Purkinje cell (primary cell): Measurements from ENCODE around the gene AQP12B. TPM values are rescaled to one million over a fixed set of nuclear protein-coding genes. Genes with fewer than 3 reads are reported as not detected.

ENCODE experiments used
- polyA plus RNA-seq: library from polyadenylated mRNA; unstranded; fragments of >200 nt; fragmentation: Nextera tagmentation; gene quantifications from 2 replicates; pipeline ENCODE4 v1.2.1, GENCODE V29; 2014

Gene AQP12B
- polyA plus RNA-seq: not detected in 2 replicates

GRCh38 chr2:240682431-240683224, at the start of gene AQP12B:
AQP12B (minus strand) TSS chr2:240682885; CDS start chr2:240682837, 48 bp downstream.

GRCh38 chr2:240691631-240692420, 9.1 kb upstream of the AQP12B start, which contains the start of gene AQP12A:
AQP12A (plus strand) TSS chr2:240691866; CDS start chr2:240691914, 48 bp downstream.

Other genes with a start within 250 kb of the AQP12B start
- 0.13 and 1.8 TPM in 2 replicates for gene GPC1, start 247.2 kb downstream of the AQP12B start, polyA plus RNA-seq
- gene ANKMY1, start 124.9 kb downstream of the AQP12B start, polyA plus RNA-seq: 0.95 and 1.5 TPM in 2 replicates
- gene DUSP28, start 122.5 kb downstream of the AQP12B start, polyA plus RNA-seq: 15.1 and 23.7 TPM in 2 replicates
- gene RNPEPL1, start 114.4 kb downstream of the AQP12B start, polyA plus RNA-seq: 0.19 and 0.25 TPM in 2 replicates
- 0.90 and 1.5 TPM in 2 replicates for gene CAPN10, start 96.2 kb downstream of the AQP12B start, polyA plus RNA-seq
- not detected in 2 replicates for gene GPR35, start 57.4 kb downstream of the AQP12B start, polyA plus RNA-seq
- gene AQP12A, start 9.0 kb upstream of the AQP12B start, polyA plus RNA-seq: not detected in 2 replicates
- 23.0 and 31.6 TPM in 2 replicates for gene KIF1A, start 137.3 kb upstream of the AQP12B start, polyA plus RNA-seq
- not detected in 2 replicates for gene AGXT, start 185.9 kb upstream of the AQP12B start, polyA plus RNA-seq
- gene MAB21L4, start 213.3 kb upstream of the AQP12B start, polyA plus RNA-seq: not detected in 2 replicates
- gene CROCC2, start 223.5 kb upstream of the AQP12B start, polyA plus RNA-seq: not detected in 2 replicates